H1 (cell line): ENCODE data around the gene NANOGP8. TPM values are rescaled to one million over a fixed set of nuclear protein-coding genes. Genes with fewer than 3 reads are reported as not detected.
"Not testable (repeated sequence)": the region's sequence is repeated elsewhere in the genome, so short reads cannot be mapped to it uniquely, and the experiment has no call there.

ENCODE experiments used
- CTCF ChIA-PET: fragments of 300-600 bp; sonication (Branson Sonifier 250); formaldehyde crosslinking; loops from one replicate; lab custom pipeline; 2021; ENCODE audit not compliant: partially characterized antibody; lab: Charles Lee
- POLR2A ChIA-PET: fragments of 300-600 bp; sonication (Branson Sonifier 250); formaldehyde crosslinking; loops from one replicate; lab custom pipeline; 2021; ENCODE audit warnings: inconsistent platforms; ENCODE audit not compliant: partially characterized antibody; lab: Charles Lee
- DNase-seq, 2 experiments: peaks; one replicate each; pipeline versions ENCODE4 v3.0.0 to v3.0.0-alpha.2; 2010 to 2022; ENCODE audit warnings: low spot score in 2 of 2, low read depth in 1 of 2, mixed read lengths in 1 of 2
- FAIRE-seq: peaks from 2 replicates; lab custom pipeline; 2011; peaks lifted over from hg19 to GRCh38; lab: Jason Lieb, UNC
- H2AFZ ChIP-seq: 2 replicates; pipeline ENCODE4 v1.8.1; 2012; ENCODE audit warnings: low read length, inconsistent platforms
- H2AK5ac ChIP-seq: 2 replicates; pipeline ENCODE4 v1.6.1; 2013; ENCODE audit warnings: low read depth, low read length
- H2BK120ac ChIP-seq: replicated peaks from 2 replicates; pipeline ENCODE3; 2013; ENCODE audit warnings: low read depth, low read length, inconsistent platforms
- H2BK12ac ChIP-seq: 2 replicates; pipeline ENCODE4 v1.6.1; 2013; ENCODE audit warnings: low read depth, low read length
- H2BK15ac ChIP-seq: 2 replicates; pipeline ENCODE4 v1.6.1; 2013; ENCODE audit warnings: low read length
- H2BK20ac ChIP-seq: 2 replicates; pipeline ENCODE4 v1.6.1; 2013; ENCODE audit warnings: low read length
- H2BK5ac ChIP-seq: 2 replicates; pipeline ENCODE4 v1.6.1; 2013; ENCODE audit warnings: low read depth, low read length
- H3K14ac ChIP-seq: 2 replicates; pipeline ENCODE4 v1.6.1; 2013; ENCODE audit warnings: inconsistent platforms; ENCODE audit not compliant: insufficient read length
- H3K18ac ChIP-seq: 2 replicates; pipeline ENCODE4 v1.6.1; 2013; ENCODE audit warnings: low read length; ENCODE audit errors: extremely low read depth
- H3K23ac ChIP-seq: 2 replicates; pipeline ENCODE4 v1.6.1; 2013; ENCODE audit warnings: inconsistent platforms; ENCODE audit not compliant: insufficient read length
- H3K23me2 ChIP-seq: 2 replicates; pipeline ENCODE4 v1.6.1; 2013; ENCODE audit warnings: low read depth, low read length
- H3K27ac ChIP-seq: 2 replicates; pipeline ENCODE4 v1.6.1; 2011; ENCODE audit warnings: low read depth, low read length, inconsistent platforms
- H3K27me3 ChIP-seq, 4 experiments: replicated peaks in 1 of 4; 1 replicate in 1 of 4; 2 replicates in 3 of 4; pipeline versions ENCODE4 v1.6.1 to v1.8.1; 2011 to 2013; ENCODE audit warnings: low read length in 3 of 4, mild to moderate bottlenecking in 3 of 4, inconsistent platforms in 2 of 4, mixed read lengths in 2 of 4, moderate library complexity in 1 of 4; ENCODE audit not compliant: control insufficient read depth in 3 of 4, insufficient read depth in 3 of 4; ENCODE audit errors: extremely low read depth in 1 of 4
- H3K36me3 ChIP-seq, 4 experiments: 2 replicates each; pipeline versions ENCODE4 v1.6.1 to v1.8.1; 2011 to 2013; ENCODE audit warnings: mild to moderate bottlenecking in 4 of 4, low read length in 3 of 4, moderate library complexity in 2 of 4, control low read depth in 1 of 4, inconsistent platforms in 1 of 4; ENCODE audit not compliant: insufficient read depth in 4 of 4, control insufficient read depth in 2 of 4
- H3K4ac ChIP-seq: replicated peaks from 2 replicates; pipeline ENCODE3; 2013; ENCODE audit warnings: low read length, low read depth, mixed read lengths, inconsistent platforms; ENCODE audit not compliant: insufficient read length
- H3K4me1 ChIP-seq, 4 experiments: replicated peaks in 1 of 4; 1 replicate in 1 of 4; 2 replicates in 3 of 4; pipeline versions ENCODE4 v1.6.1 to v1.8.1; 2011 to 2013; ENCODE audit warnings: low read length in 3 of 4, inconsistent platforms in 2 of 4, mixed read lengths in 1 of 4; ENCODE audit not compliant: insufficient read depth in 4 of 4, control insufficient read depth in 3 of 4
- H3K4me2 ChIP-seq, 2 experiments: 2 replicates each; pipeline versions ENCODE4 v1.6.1 to v1.8.1; 2011 to 2013; ENCODE audit warnings: low read depth in 2 of 2, low read length in 2 of 2, control low read depth in 1 of 2, inconsistent platforms in 1 of 2, mild to moderate bottlenecking in 1 of 2; ENCODE audit not compliant: insufficient read depth in 1 of 2
- H3K4me3 ChIP-seq, 4 experiments: fragments of 200-600, 300-600 bp in 1 of 4; sonication (generic), shearing (Covaris generic), sonication (Bioruptor Twin) in 1 of 4; 2 replicates each; pipeline versions ENCODE4 v1.5.1 to v1.8.1; 2011 to 2016; ENCODE audit warnings: low read length in 4 of 4, low read depth in 3 of 4, control low read depth in 2 of 4, inconsistent platforms in 2 of 4, mild to moderate bottlenecking in 2 of 4, mixed read lengths in 1 of 4, moderate library complexity in 1 of 4; ENCODE audit not compliant: insufficient read depth in 2 of 4; ENCODE audit errors: extremely low read depth in 1 of 4
- H3K56ac ChIP-seq: replicated peaks from 2 replicates; pipeline ENCODE3; 2013; ENCODE audit warnings: low read depth, mild to moderate bottlenecking, mixed read lengths, low read length, inconsistent platforms; ENCODE audit not compliant: insufficient read length
- H3K79me1 ChIP-seq: 2 replicates; pipeline ENCODE4 v1.6.1; 2013; ENCODE audit warnings: low read depth, low read length, control low read depth
- H3K79me2 ChIP-seq, 2 experiments: 2 replicates each; pipeline versions ENCODE4 v1.6.1 to v1.8.1; 2012 to 2013; ENCODE audit warnings: low read length in 2 of 2, mild to moderate bottlenecking in 2 of 2, inconsistent platforms in 1 of 2; ENCODE audit not compliant: insufficient read depth in 2 of 2, control insufficient read depth in 1 of 2
- H3K9ac ChIP-seq, 4 experiments: replicated peaks in 1 of 4; 1 replicate in 1 of 4; 2 replicates in 3 of 4; pipeline versions ENCODE4 v1.6.1 to v1.8.1; 2011 to 2013; ENCODE audit warnings: low read depth in 3 of 4, low read length in 3 of 4, control low read depth in 2 of 4, mild to moderate bottlenecking in 2 of 4, moderate library complexity in 2 of 4, inconsistent platforms in 1 of 4; ENCODE audit errors: extremely low read depth in 1 of 4
- H3K9me3 ChIP-seq, 2 experiments: 2 replicates each; pipeline versions ENCODE4 v1.6.1 to v1.8.1; 2012 to 2013; ENCODE audit warnings: mild to moderate bottlenecking in 2 of 2, moderate library complexity in 2 of 2, control low read depth in 1 of 2, inconsistent platforms in 1 of 2, low read depth in 1 of 2, low read length in 1 of 2, mixed read lengths in 1 of 2; ENCODE audit not compliant: insufficient read depth in 2 of 2
- H4K20me1 ChIP-seq, 2 experiments: replicated peaks in 1 of 2; 2 replicates each; pipeline versions ENCODE3 to v1.8.1; 2011 to 2013; ENCODE audit warnings: inconsistent platforms in 2 of 2, low read length in 2 of 2, mild to moderate bottlenecking in 1 of 2; ENCODE audit not compliant: insufficient read depth in 2 of 2, control insufficient read depth in 1 of 2
- H4K5ac ChIP-seq: 2 replicates; pipeline ENCODE4 v1.6.1; 2013; ENCODE audit warnings: low read length, low read depth, mixed read lengths, inconsistent platforms; ENCODE audit not compliant: insufficient read length
- H4K8ac ChIP-seq: 2 replicates; pipeline ENCODE4 v1.8.0; 2013; ENCODE audit warnings: mild to moderate bottlenecking, moderate library complexity, low read length, inconsistent platforms; ENCODE audit not compliant: insufficient read depth; ENCODE audit errors: extremely low read depth
- H4K91ac ChIP-seq: replicated peaks from 2 replicates; pipeline ENCODE3; 2013; ENCODE audit warnings: low read length, mixed read lengths, inconsistent platforms; ENCODE audit not compliant: insufficient read length
- WGBS, 2 experiments: shearing (Covaris generic) in 1 of 2; methylation state at CpG; one replicate each; pipeline versions ENCODE4 v1.1.6 to v1.1.7; 2013 to 2015; ENCODE audit warnings: low lambda C conversion rate in 2 of 2, mixed read lengths in 2 of 2, inconsistent platforms in 1 of 2, low coverage in 1 of 2, missing lambda C conversion rate in 1 of 2; ENCODE audit not compliant: insufficient replicate concordance in 2 of 2, insufficient coverage in 1 of 2, insufficient read length in 1 of 2; ENCODE audit errors: extremely low coverage in 1 of 2, missing lambda C conversion rate in 1 of 2; 5-methylcytosine and 5-hydroxymethylcytosine counted together
- long read RNA-seq, 2 experiments: library from RNA in 1 of 2; library from capped mRNA in 1 of 2; stranded (forward); transcript quantifications; one replicate each; pipeline ENCODE4 v2.0.0, GENCODE V29; 2021; ENCODE audit warnings: inconsistent platforms in 1 of 2
- polyA minus RNA-seq, 3 experiments: library from RNA; depleted of rRNA, polyadenylated mRNA; stranded (reverse); fragments of >200 nt; gene quantifications; 1 replicate in 2 of 3; 2 replicates in 1 of 3; pipeline ENCODE4 v1.2.3, GENCODE V29; 2011
- polyA plus RNA-seq, 7 experiments: library from polyadenylated mRNA; depleted of rRNA in 3 of 7; stranded (reverse) in 5 of 7; unstranded in 2 of 7; fragments of >200 nt in 5 of 7; fragments of 200-250 nt in 2 of 7; gene quantifications; 1 replicate in 5 of 7; 2 replicates in 1 of 7; 4 replicates in 1 of 7; pipeline versions ENCODE4 v1.2.1 to v1.2.3, GENCODE V29; 2011 to 2013; ENCODE audit warnings: missing spikeins in 2 of 7, mixed read lengths in 2 of 7
- total RNA-seq: library from RNA; stranded (reverse); fragmentation: NEBNext Ultra II Directional; extraction: Animal tissue kit (Norgen Biotek cat#: 25700); gene quantifications from 2 replicates; pipeline ENCODE4 v1.2.1, GENCODE V29; 2021

The NANOGP8 gene, protein sequence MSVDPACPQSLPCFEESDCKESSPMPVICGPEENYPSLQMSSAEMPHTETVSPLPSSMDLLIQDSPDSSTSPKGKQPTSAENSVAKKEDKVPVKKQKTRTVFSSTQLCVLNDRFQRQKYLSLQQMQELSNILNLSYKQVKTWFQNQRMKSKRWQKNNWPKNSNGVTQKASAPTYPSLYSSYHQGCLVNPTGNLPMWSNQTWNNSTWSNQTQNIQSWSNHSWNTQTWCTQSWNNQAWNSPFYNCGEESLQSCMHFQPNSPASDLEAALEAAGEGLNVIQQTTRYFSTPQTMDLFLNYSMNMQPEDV
- total RNA-seq (31.9 and 40.6 TPM in 2 replicates), polyA plus RNA-seq (2011; rRNA removed) (14.5 and 23.3 TPM in 2 replicates), polyA minus RNA-seq (2011; rRNA and poly(A)+ RNA removed) (41.9 and 69.1 TPM in 2 replicates)
- polyA plus RNA-seq (2011; cell fraction: cytosol; rRNA removed), result 28.1 TPM
- 19.2 TPM for polyA plus RNA-seq (2011; cell fraction: nucleus; rRNA removed)
- 14.8 to 25.4 TPM (median 23.2 TPM) in 4 replicates for polyA plus RNA-seq (2012, experiment 1 of 2)
- polyA plus RNA-seq (2012, experiment 2 of 2), result 10.2 TPM
- 27.9 TPM for polyA plus RNA-seq (2013, experiment 1 of 2)
- 31.3 TPM for polyA plus RNA-seq (2013, experiment 2 of 2)
- 13.1 TPM for polyA minus RNA-seq (2011; cell fraction: cytosol; rRNA and poly(A)+ RNA removed)
- 10.2 TPM for polyA minus RNA-seq (2011; cell fraction: nucleus; rRNA and poly(A)+ RNA removed)
- long read RNA-seq, experiment 1, partial matches to known transcripts, result 0 of 1 reads
- long read RNA-seq, experiment 1, other reads (novel, unspliced or antisense), result 0 of 1 reads
- long read RNA-seq, experiment 2, partial matches to known transcripts, result 0 of 3 reads
- long read RNA-seq, experiment 2, other reads (novel, unspliced or antisense), result 0 of 3 reads

DNA sequence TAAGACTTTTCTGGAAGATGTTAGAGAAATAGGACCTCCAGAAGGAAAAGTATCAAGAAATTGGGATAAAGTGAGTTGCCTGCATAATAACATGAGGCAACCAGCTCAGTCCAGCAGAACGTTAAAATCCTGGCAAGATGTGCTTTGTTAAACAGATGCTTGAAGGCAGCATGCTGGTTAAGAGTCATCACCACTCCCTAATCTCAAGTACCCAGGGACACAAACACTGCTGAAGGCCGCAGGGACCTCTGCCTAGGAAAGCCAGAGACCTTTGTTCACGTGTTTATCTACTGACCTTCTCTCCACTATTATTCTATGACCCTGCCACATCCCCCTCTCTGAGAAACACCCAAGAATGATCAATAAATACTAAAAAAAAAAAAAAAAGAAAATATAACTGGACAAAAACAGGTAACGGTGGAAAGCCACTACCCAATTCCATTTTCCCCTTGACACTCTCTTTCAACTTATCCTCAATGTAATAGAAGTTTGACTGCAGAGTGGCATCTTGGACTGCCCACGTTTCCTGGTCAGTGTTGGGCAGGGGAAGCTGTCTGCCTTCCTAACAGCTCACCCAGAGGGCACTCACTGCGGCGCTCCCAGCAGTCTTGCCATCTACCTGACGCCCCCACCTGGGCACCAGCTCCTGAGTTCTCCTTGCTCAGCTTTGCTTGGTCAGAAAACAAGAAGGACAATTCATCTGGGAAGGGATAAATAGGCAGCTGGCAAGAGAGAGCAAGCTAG lies at the start of gene NANOGP8:
Gene NANOGP8, minus strand, starts transcription at position 120 of the 744 bp plus-strand sequence. CDS start 185 bp downstream, outside the sequence.
- not testable (repeated sequence) for H4K20me1 ChIP-seq

More for the DNA sequence above, at the start of gene NANOGP8:
- H4K91ac ChIP-seq, H2BK5ac ChIP-seq, H3K23me2 ChIP-seq, H3K27me3 ChIP-seq, H3K4me2 ChIP-seq, FAIRE-seq, H2BK120ac ChIP-seq, H3K27ac ChIP-seq, H3K4me3 ChIP-seq, DNase-seq, H4K8ac ChIP-seq, POLR2A ChIA-PET, H2AK5ac ChIP-seq, H3K79me2 ChIP-seq, H3K18ac ChIP-seq, H2BK12ac ChIP-seq, H3K79me1 ChIP-seq, H3K14ac ChIP-seq, H4K5ac ChIP-seq, H2BK15ac ChIP-seq, H3K4me1 ChIP-seq, H3K9ac ChIP-seq, H2AFZ ChIP-seq, H2BK20ac ChIP-seq, H3K4ac ChIP-seq, H3K56ac ChIP-seq, H3K23ac ChIP-seq: not testable (repeated sequence)
- CTCF ChIA-PET, result interaction anchor here (0.8 to 1.2 kb wide), 2 partner anchors 9 to 205 kb away, joined by 3 to 4 read pairs; no protein-coding TSS in a partner anchor
- peaks cover 7 to 17% of the 10 kb centered on the region in 2 experiments; a peak in 3 of 4 replicates for H3K9me3 ChIP-seq
- H3K36me3 ChIP-seq, result peaks cover 0 to 15% (median 0%) of the 10 kb centered on the region in 4 experiments; a peak in 1 of 8 replicates
- 88% methylated on average over 8 of the region's 8 CpGs; no CpG with 5 or more reads in 1 of the 2 experiments for WGBS, 2 experiments
